ENCODE data around the gene VAMP5.
"Not testable (repeated sequence)": the region's sequence is repeated elsewhere in the genome, so short reads cannot be mapped to it uniquely, and the experiment has no call there.

Gene VAMP5

DNA sequence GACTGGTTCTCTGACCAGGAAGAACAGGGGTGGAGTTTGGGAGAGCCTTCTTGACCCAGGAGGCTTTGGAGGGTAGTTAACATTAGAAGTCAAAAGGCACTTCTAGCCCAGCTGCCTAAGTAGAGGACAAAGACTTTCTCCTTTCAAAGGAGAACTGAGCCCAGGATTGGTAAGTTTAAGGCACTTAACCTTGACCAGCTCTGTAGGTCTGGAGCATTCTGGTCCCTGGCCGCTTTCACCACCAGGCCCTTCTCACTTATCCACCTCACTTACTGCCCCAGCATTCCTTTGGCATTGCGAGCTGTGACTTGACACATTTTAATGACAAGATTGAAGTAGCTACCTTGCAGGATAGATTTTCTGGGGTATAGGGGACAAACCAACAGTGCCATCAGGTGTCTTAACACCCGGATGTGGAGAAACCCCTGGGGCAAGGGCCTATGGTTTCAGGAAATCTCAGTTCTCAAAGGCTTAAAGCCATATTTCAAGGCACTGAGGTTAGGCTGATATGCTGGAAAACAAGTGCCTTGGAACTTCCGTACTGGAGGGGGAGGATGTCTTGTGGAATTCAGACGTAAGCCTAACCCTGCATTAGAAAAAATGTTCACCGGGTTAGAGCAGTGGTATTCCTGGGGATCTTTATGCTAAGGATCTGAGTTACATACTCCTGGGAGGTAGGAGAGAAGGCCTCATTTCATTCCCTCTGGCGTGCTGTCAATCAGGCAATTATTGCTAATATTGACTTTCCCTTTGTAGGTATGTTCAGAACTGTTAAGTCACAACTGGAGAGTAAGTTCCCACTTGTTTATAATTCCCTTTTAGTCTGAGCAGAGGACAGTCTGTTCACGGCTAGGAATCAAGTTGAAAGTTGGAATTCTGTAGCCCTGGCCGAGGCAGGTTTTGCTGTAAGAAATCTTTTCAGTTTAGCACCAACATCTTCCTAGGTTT is 23.3 kb downstream of the VAMP5 start:
- H3K4me3 ChIP-seq (ENCODE audit: low read depth, low read length), result no peak overlapping the region

DNA sequence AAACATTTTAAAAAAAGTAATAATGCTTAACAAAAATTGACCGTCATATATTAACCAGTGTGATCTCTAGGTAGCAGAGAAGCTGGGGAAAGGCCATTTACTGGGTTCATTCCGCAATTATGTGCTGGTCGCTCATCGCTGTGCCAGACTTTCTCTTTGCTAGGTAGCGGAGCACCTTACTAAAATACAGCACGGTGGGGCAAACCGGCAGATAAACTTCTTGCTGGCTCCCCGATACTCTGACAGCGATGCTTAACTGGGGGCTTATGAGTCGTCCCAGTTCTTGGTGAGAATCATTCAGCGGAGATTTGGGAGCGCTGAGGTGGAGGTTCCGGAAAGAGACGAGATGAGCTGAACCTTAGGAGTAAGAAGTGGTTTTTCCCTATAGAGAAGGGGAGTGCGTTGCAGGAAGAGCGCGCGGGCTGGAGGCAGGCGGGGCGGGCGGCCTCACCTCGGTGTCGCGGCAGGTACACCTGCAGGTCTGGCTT is 27.0 kb downstream of the VAMP5 start:
- H3K4me3 ChIP-seq (ENCODE audit: low read depth, low read length), result peak overlapping the region; percentile 75
- TF ChIP-seq, protein P1, sequence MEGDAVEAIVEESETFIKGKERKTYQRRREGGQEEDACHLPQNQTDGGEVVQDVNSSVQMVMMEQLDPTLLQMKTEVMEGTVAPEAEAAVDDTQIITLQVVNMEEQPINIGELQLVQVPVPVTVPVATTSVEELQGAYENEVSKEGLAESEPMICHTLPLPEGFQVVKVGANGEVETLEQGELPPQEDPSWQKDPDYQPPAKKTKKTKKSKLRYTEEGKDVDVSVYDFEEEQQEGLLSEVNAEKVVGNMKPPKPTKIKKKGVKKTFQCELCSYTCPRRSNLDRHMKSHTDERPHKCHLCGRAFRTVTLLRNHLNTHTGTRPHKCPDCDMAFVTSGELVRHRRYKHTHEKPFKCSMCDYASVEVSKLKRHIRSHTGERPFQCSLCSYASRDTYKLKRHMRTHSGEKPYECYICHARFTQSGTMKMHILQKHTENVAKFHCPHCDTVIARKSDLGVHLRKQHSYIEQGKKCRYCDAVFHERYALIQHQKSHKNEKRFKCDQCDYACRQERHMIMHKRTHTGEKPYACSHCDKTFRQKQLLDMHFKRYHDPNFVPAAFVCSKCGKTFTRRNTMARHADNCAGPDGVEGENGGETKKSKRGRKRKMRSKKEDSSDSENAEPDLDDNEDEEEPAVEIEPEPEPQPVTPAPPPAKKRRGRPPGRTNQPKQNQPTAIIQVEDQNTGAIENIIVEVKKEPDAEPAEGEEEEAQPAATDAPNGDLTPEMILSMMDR (IDR thresholded peaks at IDR 0.05; ENCODE audit: borderline replicate concordance, insufficient read depth, low read depth, low read length), result no peak

More for the DNA sequence above, 23.3 kb downstream of the VAMP5 start:
- TF ChIP-seq, protein P1 (IDR thresholded peaks at IDR 0.05; ENCODE audit: borderline replicate concordance, insufficient read depth, low read depth, low read length), result no peak

DNA sequence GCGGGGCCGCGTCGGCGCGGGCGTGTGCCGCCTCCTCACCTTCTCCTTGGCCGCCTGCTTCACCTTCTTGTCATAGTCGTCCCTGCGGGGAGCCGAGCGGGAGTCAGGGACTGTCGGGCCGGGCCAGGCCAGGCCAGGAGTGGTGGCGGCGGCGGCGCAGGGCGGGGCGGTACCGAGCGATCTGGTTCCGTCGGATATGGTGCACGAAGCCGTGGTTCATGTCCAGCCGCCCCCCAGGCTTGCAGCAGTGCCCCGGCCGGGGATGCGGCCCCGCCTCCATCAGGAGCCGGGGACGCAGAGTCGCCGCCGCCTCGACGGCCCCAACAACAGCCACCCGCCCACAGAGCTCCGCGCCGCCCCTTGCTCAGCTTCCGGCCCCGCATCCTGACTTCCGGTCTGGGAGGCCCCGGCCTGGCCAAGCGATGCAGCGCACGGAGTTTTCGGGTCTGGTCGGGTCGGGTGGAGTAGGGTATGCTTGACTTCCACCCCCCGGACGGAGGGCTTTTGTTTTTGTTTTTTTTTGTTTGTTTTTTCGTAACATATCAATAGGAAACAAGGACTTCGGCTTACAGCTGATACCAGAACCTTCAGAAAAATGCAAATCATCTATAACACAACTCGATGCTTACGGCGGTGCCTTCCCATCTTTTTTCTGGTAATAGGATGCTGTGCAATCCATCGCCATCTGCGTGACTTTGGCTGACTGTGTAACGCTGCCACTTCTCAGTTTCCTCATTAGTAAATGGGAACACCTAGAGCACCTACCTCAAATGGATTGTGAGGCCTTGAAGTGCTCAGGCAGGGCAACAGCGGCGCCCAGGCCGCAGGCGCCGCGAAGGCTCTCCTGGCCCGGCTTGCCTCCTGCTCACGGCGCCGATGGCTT is 27.7 kb downstream of the VAMP5 start, which contains the start of gene C2orf68:
Gene C2orf68, minus strand, starts transcription at position 362 of the 883 bp plus-strand sequence. Its CDS starts 82 bp downstream, at position 280.
- H3K4me3 ChIP-seq (ENCODE audit: low read depth, low read length), result peak within 1 kb of the TSS; percentile 75
- TF ChIP-seq, protein P1 (IDR thresholded peaks at IDR 0.05; ENCODE audit: borderline replicate concordance, insufficient read depth, low read depth, low read length), result no peak

DNA sequence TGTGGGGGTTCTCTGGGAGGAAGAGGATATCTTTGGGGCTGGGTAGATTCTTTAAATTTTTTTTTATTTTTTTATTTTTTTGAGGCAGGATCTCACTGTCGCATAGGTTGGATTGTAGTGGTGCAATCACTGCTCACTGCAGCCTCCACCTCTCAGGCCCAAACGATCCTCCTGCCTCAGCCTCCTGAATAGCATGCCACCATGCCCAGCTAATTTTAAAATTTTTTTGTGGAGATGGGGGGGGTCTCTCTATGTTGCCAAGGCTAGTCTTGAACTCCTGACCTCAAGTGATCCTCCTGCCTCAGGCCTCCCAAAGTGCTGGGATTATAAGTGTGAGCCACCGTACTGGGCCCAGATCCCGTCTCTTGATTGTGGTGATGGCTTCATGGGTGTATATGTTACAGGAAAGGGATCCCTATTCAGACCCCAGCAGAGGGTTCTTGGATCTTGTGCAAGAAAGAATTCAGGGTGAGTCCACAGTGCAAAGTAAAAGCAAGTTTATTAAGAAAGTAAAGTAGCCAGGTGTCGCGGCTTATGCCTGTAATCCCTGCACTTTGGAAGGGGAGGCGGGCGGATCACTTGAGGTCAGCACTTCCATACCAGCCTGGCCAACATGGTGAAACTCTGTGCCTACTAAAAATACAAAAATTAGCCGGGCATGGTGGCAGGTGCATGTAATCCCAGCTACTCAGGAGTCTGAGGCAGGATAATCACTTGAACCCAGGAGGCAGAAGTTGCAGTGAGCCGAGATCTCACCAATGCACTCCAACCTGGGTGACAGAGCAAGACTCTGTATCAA is 29.7 kb downstream of the VAMP5 start:
- H3K4me3 ChIP-seq (ENCODE audit: low read depth, low read length), result no peak overlapping the region
- TF ChIP-seq, protein P1 (IDR thresholded peaks at IDR 0.05; ENCODE audit: borderline replicate concordance, insufficient read depth, low read depth, low read length), result no peak

DNA sequence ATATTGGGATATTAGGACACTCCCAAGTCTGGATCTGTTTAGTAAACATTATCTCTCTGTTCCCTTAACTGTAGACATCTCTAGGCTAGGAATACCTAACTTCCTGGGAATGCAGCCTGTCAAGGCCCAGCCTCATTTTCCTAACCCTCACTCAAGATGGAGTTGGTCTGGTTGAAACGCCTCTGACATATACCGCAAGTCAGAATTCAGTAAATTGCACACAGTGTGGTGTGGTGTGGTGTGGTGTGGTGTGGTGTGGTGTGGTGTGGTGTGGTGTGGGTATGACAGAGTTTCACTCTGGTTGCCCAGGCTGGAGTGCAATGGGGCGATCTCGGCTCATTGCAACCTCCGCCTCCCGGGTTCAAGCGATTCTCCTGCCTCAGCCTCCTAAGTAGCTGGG is 30.5 kb downstream of the VAMP5 start:
- H3K4me3 ChIP-seq (ENCODE audit: low read depth, low read length), result not testable (repeated sequence)

DNA sequence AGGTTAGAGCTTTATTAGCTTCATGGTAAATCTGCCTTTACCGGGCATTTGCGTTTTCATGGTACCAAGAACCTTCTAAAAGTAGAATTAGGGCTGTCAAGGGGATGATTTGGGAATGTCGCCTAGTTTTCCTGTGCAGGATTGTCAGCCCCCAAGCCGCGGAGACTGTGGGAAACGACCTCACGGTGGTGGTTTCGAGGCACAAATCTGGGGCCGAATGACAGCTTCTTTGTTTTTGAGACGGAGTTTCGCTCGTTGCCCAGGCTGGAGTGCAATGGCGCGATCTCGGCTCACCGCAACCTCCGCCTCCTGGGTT is 31.1 kb downstream of the VAMP5 start:
- TF ChIP-seq, protein P1 (IDR thresholded peaks at IDR 0.05; ENCODE audit: borderline replicate concordance, insufficient read depth, low read depth, low read length), result no peak
- no peak overlapping the region for H3K4me3 ChIP-seq (ENCODE audit: low read depth, low read length)

DNA sequence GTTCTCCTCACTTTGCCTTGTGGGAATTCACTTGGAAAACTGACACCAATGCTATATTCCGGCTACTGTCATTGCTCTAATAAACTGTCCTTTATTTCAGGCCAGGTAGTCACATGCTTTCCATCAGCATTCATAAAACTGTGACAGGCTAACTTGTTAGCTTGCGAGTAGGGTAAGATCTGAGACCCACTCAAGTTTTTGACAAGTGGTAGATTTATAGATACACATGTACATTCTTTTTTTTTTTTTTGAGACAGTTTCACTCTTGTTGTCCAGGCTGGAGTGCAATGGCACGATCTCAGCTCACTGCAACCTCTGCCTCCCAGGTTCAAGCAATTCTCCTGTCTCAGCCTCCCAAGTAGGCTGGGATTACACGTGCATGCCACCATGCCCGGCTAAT is 33.5 kb downstream of the VAMP5 start:
- H3K4me3 ChIP-seq (ENCODE audit: low read depth, low read length), result not testable (repeated sequence)
